ENCODE results near the gene GPR68.

DNA sequence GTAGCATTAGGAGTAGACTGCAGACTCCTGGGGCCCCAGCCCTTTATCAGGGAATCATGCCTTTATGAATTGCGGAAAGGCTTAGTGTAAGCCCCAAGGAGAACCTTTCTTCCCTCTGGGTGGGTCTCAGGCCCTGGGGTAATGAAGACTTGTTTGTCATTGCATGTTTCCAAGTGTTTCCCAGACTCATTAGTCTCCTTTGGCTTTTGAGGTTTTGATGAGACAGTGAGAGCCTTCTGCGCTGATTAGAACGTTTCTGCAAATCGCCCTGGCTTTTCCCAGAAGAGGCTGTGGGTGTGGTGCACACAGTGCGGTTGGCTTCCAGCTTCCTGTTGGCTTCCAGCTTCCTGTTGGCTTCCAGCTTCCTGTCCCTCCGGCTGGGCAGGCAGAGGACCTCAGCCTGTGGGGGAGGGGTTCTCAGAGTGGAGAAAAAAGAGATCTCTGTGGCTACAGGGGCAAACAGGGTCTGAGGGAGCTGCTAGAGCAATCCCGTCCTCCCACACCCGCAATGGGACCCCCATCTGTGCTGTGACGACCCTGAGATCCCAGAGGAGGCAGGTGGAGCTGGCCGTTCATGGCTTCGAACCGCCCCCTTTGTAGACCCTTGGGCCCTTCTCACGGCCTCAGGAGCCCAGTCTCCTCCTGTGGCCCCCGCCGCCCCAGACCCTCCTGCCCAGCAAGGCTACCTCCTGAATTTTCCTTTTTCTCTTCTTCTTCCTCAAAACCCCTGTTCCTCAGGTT lies 42.1 kb downstream of the GPR68 start:
- TF ChIP-seq POLR2AphosphoS5 (IDR thresholded peaks at IDR 0.05; ENCODE audit: low read depth, low read length) (no peak), POLR2A (IDR thresholded peaks at IDR 0.05; ENCODE audit: low read depth, low read length) (no peak)
